PFSK-1 (cell line): ENCODE measurements around the gene NSL1.

Experiments used
- FOXP2 ChIP-seq: optimal IDR thresholded peaks from 2 replicates; pipeline ENCODE3; 2011; ENCODE audit warnings: borderline replicate concordance, control low read depth, inconsistent platforms; ENCODE audit not compliant: insufficient read depth; ENCODE audit errors: extremely low read length, extremely low read depth
- POLR2AphosphoS5 ChIP-seq: IDR thresholded peaks from 2 replicates; pipeline ENCODE4 v1.6.1; 2012; ENCODE audit warnings: low read depth, mild to moderate bottlenecking, control low read depth, low read length, moderate library complexity
- REST ChIP-seq, 2 experiments: IDR thresholded peaks; 2 replicates each; pipeline versions ENCODE4 v1.6.1 to v1.8.0; 2011 to 2012; ENCODE audit warnings: low read depth in 2 of 2, low read length in 2 of 2, control low read depth in 1 of 2, inconsistent platforms in 1 of 2, mild to moderate bottlenecking in 1 of 2, moderate library complexity in 1 of 2; ENCODE audit not compliant: insufficient read depth in 1 of 2
- SIN3A ChIP-seq: IDR thresholded peaks from 2 replicates; pipeline ENCODE4 v1.6.1; 2012; ENCODE audit warnings: mild to moderate bottlenecking, low read length, moderate library complexity, borderline replicate concordance; ENCODE audit not compliant: insufficient read depth
- TAF1 ChIP-seq: IDR thresholded peaks from 2 replicates; pipeline ENCODE4 v1.6.1; 2012; ENCODE audit warnings: low read length, control low read depth, borderline replicate concordance; ENCODE audit not compliant: insufficient read depth

The NSL1 gene

GRCh38 chr1:212686069-212686468 is 105.5 kb downstream of the NSL1 start:
- TF ChIP-seq FOXP2, result no peak
- no peak for TF ChIP-seq TAF1
- TF ChIP-seq REST (IDR thresholded peaks at IDR 0.05; ENCODE audit: insufficient read depth in 1 of 2, low read depth in 2 of 2, low read length in 2 of 2), result no peak
- TF ChIP-seq SIN3A, result no peak
- TF ChIP-seq POLR2AphosphoS5, result no peak

GRCh38 chr1:212685429-212685828 is 106.1 kb downstream of the NSL1 start:
- TF ChIP-seq POLR2AphosphoS5 (no peak), SIN3A (no peak), FOXP2 (no peak), TAF1 (no peak), REST (IDR thresholded peaks at IDR 0.05; ENCODE audit: insufficient read depth in 1 of 2, low read depth in 2 of 2, low read length in 2 of 2) (no peak)

- TF ChIP-seq REST (IDR thresholded peaks at IDR 0.05; ENCODE audit: insufficient read depth in 1 of 2, low read depth in 2 of 2, low read length in 2 of 2), result no peak
- TF ChIP-seq POLR2AphosphoS5, result no peak
- TF ChIP-seq TAF1, result no peak
- no peak for TF ChIP-seq SIN3A
- TF ChIP-seq FOXP2, result no peak
Measured at GRCh38 chr1:212684521-212685090, 107.0 kb downstream of the NSL1 start.

GRCh38 chr1:212684076-212684475 is 107.5 kb downstream of the NSL1 start:
- TF ChIP-seq TAF1, result no peak
- TF ChIP-seq POLR2AphosphoS5, result no peak
- TF ChIP-seq FOXP2, result no peak
- no peak for TF ChIP-seq SIN3A
- TF ChIP-seq REST (IDR thresholded peaks at IDR 0.05; ENCODE audit: insufficient read depth in 1 of 2, low read depth in 2 of 2, low read length in 2 of 2), result no peak

- TF ChIP-seq REST (IDR thresholded peaks at IDR 0.05; ENCODE audit: insufficient read depth in 1 of 2, low read depth in 2 of 2, low read length in 2 of 2), result no peak
- no peak for TF ChIP-seq TAF1
- TF ChIP-seq POLR2AphosphoS5, result no peak
- TF ChIP-seq SIN3A, result no peak
- TF ChIP-seq FOXP2, result peak; percentile 42
Measured at GRCh38 chr1:212683357-212683722, 108.2 kb downstream of the NSL1 start.
